ENCODE results near the gene CALCR.
"Not testable (repeated sequence)": the region's sequence is repeated elsewhere in the genome, so short reads cannot be mapped to it uniquely, and the experiment has no call there.

Gene CALCR

DNA sequence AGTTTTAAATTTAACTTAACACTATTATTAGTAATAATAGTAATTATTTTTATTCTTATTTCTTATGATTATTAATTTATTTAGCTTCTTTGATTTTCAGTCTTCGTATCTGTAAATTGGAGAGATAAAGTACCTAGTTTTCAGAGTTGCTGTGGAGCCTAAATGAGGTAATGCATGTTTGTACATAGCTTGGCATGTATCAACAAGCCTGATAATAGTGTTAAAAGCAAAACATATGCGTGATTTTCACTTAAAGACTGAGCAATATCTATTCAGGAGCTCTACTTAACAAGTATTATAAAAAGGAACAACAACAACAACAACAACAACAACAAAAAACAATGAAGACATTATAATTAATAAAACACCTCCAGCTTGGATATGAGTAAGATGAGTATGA, 12.4 kb downstream of the CALCR start:
- no peak for DNase-seq (ENCODE audit: extremely low read depth in 1 of 2, low read depth in 1 of 2)

- DNase-seq (ENCODE audit: extremely low read depth in 1 of 2, low read depth in 1 of 2): no peak
These were observed 14.7 kb downstream of the CALCR start for GRCh38 chr7:93559639-93560491.

DNA sequence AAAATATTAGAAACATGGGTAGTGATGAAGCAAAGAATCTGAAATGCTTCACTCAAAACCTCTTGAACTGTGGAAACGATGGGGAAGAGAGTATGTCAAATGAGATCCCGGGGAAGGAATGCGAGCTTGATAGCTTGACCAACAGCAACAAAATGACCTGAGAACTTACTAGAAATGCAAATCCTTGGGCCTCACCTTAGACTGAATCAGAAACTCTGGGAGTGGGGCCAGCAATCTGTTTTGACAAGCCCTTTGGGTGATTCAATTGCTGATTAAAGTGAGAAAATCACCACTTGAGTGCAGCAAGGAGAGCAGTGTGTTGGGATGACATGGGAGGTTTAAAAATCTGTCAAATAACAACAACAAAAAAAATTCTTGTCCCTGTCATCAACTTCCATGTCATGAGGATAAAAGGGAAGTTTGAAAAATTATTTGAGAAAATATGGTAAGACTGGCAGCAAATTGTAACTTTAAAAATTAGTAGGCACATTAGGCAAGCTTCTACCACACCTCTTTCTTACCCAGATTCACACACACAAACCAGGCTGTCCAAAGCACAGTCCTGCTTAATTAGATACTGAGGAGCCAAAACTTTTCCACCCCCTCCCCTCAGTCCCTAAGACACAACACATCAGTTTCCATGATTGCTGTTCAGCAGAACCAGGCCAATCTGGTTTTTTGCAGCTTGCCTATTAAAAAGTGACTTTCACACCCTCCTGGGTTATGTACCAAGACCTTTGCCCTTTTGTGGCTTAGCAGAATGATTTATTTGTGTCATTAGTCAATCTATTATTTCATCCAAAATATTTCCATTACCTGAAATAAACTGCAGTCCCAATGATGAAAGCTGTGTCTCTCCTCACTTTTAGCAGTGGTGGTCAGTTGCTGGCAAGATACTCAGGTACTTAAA, 15.6 kb downstream of the CALCR start:
- no peak for DNase-seq (ENCODE audit: extremely low read depth in 1 of 2, low read depth in 1 of 2)

DNA sequence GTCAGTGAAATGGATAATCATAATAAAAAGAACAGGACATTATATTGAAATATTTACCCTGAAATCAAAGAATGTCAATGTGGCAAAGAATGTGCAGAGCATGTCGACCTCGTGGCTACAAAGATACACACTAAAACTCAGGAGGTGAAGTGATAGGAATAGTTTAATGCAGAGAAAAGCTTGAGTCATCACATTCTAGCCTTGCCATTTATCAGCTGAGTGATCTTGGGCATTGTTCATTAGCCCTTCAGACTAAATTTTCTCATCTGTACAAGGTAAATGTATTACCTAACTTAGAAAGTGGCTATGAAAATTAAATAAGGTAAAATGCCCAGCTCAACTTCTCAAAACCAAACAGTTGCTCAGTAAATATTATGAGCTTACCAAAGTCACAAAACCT, 22.6 kb downstream of the CALCR start:
- no peak for DNase-seq (ENCODE audit: extremely low read depth in 1 of 2, low read depth in 1 of 2)

DNA sequence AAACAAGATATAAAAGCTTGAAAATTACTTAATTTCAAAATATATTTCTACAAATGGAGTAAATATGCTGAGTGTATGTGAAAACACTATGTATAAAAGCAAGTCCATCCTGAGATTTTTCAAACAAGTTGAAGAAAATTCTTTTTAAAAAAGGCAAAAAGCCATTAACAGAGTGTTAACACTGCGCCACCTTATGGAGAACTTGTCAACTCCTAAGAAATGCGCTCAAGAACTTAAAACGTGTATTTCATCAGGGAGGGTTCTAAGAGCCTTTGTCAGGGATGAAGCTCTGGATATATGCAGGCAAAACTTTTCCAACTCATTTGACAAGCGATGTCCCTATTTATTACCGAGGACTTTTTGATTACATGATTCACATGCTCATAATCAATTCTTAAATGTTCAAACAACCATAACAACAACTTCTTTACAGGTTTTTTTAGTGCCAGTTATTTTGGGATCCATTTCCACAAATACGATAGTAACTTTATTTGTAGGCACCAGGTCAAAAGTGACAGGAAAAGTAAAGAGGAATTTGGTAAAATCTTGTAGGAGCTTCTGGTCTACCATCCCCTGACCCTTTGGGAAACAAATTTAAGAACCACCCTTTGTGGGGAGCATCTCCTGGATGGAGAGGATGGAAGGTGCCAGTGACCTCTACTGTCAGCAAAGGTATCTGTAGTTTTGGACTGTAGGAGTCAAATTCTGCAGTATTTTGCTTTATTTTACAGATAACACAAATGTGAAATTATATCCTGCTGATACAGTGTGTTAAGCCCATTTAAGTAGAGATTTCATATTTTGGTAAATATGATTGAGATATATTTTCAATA, 23.2 kb downstream of the CALCR start:
- no peak for DNase-seq (ENCODE audit: extremely low read depth in 1 of 2, low read depth in 1 of 2)

GRCh38 chr7:93547716-93548115, 26.8 kb downstream of the CALCR start:
- no peak for DNase-seq (ENCODE audit: extremely low read depth in 1 of 2, low read depth in 1 of 2)

DNA sequence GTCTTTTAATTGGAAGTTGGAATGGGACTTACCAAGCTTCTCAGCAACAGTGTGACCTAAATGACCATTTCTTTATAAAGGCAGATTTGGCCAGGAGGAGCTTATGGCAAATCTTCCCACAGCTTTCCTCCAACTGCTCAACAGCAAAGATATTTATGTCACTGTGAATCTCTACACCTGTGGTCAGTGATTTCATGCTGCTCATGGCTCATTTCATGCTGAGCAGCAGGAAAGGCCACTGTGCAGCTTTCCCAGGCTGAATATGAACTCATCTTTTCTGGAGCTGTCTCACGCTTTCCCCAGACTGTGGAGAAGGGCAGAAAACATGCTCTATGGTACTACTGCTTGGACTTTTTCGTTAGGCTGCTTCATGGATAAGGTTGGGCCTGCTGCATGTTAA, 29.8 kb downstream of the CALCR start:
- DNase-seq (ENCODE audit: extremely low read depth in 1 of 2, low read depth in 1 of 2): no peak

DNA sequence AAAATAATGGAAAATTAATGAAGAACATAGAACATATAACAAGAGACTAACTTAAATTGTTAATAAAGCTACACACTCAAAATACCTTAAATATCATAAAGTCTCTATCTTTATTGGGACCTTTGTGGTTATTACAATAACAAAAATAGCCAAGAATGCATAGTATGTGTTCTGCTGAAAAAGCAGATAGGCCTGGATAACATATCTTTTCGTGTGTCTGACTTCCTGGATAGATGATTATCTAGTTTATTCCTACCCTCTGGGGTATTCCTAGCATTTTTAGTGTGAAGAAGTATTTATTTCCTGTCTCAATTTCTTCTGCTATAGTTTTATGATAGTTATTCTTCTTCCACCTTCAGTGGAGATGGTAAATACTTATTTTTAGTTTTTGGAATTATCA, 36.5 kb downstream of the CALCR start:
- DNase-seq (ENCODE audit: extremely low read depth in 1 of 2, low read depth in 1 of 2): no peak

- DNase-seq (ENCODE audit: extremely low read depth in 1 of 2, low read depth in 1 of 2): no peak
These were observed 38.9 kb downstream of the CALCR start for GRCh38 chr7:93535616-93536015.

DNA sequence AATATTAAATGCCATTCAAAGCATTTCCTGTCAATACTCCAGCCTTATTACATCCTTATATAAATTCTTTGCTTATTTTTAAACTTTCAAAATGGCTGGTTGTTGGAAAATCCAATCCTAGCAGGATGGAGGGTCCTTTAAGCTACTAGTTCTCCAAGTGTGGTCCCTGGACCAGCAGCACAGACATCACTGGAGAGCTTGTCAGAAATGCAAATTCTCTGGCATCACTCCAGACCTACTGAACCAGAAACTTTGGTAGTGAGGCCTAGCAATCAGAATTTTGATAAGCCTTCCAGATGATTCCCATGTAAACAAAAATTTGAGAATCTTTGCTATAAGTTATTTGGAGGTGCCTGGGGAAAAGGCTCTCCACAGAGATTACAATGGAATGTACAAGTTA, 43.8 kb downstream of the CALCR start:
- no peak for DNase-seq (ENCODE audit: extremely low read depth in 1 of 2, low read depth in 1 of 2)

- DNase-seq (ENCODE audit: extremely low read depth in 1 of 2, low read depth in 1 of 2): no peak
These were observed 57.7 kb downstream of the CALCR start for GRCh38 chr7:93516834-93517233.

DNA sequence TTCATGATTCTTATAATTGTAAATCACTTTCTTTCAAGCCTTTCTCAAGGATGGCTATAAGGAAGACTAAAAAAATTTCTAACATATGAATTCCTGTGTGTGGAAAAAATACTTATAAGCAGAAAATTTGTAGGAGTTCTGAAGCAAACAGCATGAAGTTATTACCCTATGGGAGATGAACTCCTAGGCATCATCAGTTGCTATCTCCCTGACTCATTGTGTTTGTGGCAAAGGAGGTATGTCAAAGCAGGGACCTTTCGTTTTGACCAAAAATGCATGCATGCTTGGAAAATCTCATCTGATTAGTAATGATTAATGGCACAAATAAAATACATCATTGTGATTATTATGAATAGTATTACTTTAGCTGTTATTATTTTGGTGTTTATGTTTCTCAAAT, 59.4 kb downstream of the CALCR start:
- DNase-seq (ENCODE audit: extremely low read depth in 1 of 2, low read depth in 1 of 2): no peak

DNA sequence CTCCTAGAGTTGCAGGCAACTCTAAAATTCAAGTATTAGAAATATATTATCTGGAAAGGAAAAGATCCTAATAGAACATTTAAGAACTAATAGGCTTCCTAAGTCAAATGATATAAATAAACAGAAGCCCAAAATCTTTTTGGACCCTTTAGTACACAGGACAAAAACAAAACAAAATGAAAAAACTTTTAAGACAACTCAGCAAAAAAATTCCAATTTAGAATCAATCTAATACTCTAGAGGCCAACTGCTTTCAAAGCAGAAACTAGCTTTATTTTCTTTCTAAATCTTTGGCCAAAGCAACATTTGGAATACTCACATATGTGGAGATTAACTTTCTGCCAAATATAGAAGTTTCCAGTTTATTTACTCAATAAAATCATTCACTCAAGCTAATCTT, 65.2 kb downstream of the CALCR start:
- DNase-seq (ENCODE audit: extremely low read depth in 1 of 2, low read depth in 1 of 2): no peak

DNA sequence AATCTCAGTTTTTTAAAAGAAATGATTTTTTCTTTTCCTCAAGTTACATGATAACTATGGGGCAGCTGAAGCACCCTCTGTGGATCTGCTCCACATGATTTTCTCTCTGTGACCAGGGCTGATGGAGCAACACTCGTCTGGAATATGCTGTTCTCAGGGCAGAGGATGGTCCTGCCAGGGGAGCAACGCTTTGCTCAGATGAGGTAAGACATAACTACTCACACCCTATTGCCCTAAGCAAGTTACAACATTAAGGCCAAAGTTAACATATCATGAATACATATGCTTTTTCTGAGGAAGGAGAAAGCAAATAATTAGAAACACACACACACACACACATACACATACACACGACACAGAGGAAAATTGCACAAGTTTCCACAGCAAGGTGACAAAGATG, 71.4 kb downstream of the CALCR start:
- DNase-seq (ENCODE audit: extremely low read depth in 1 of 2, low read depth in 1 of 2): no peak

DNA sequence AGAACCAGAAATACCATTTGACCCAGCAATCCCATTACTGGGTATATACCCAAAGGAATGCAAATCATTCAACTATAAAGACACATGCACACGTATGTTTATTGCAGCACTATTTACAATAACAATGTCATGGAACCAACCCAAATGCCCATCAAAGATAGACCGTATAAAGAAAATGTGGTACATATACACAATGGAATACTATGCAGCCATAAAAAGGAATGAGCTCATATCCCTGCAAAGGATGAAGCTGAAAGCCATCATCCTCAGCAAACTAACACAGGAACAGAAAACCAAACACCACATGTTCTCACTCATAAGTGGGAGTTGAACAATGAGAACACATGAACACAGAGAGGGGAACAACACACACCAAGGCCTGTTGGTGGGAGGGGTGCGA, 82.7 kb downstream of the CALCR start:
- DNase-seq (ENCODE audit: extremely low read depth in 1 of 2, low read depth in 1 of 2): not testable (repeated sequence)

DNA sequence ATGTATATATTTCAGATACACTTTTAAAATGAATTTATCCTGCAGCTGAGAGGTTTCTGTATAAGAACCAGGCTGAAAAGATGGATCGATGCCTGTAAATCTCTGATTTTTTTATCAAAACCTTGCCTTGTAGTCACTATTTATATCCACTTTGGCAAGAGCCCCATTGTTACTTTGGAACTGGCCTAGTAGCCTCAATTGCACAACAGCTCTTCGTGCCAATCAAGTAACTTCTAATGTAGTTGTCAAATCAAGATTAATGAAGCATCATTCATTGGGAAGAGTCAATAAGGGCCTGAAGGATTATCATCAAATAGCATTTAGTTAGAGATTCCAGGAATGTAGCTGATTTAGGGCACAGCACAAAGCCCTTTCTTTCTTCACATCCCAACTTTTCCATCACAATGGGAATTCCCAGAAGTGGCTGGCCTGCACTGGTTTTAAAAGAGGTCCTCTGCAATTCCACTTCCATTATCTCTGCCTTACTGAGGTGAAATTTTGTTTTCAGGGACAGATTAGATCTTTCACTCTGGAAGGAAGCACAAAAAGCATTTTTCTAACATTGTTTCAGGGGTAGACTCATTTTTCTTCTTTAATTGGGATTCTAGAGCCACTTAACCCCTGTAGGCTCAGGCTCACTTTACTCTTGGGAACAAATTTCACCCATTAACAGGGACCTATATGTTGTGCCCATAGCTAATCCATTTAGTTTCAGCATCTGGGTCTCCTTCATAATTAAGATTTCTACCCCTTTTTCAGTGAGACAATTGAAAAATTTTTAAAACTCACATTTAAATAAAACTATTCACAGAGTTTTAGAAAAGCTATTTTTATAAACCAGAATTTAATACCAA, 97.8 kb downstream of the CALCR start:
- DNase-seq (ENCODE audit: extremely low read depth in 1 of 2, low read depth in 1 of 2): no peak

DNA sequence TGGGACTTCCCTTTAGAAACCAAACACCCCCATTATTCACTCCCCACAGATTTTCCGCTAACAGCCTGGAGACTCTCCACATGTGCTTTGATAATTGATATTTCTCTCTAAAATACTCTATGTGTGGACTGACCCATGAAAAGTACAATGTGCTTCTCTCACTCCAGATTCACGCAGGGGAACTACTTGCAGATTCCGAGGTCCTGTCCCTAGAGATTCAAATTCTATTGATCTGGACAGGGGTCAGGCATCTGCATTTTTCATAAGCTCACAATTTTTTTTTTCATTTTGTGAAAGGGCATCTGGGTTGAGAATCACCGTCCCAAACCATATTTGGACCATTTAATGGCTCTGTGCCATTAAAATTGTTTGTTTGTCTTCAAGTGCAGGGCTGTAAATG, 98.7 kb downstream of the CALCR start:
- no peak for DNase-seq (ENCODE audit: extremely low read depth in 1 of 2, low read depth in 1 of 2)

DNA sequence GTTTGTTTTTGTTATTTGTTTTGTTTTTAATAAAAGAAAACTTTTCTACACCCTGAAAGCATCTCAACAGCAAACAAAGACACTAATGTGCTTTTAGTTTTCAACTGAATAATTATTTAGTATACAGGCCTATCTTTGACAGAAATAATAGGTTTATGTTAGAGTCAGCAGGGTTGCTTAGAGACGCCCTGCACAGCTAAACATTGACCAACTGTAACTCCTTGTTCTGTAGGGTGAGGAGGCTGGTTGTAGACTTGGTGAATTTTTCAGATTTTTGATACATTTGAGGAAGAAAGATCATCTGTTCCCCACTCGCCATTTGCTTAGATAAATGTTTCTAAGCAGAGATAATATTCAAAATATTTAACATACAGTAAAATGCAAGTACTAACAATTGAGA, 103.1 kb downstream of the CALCR start:
- no peak for DNase-seq (ENCODE audit: extremely low read depth in 1 of 2, low read depth in 1 of 2)

DNA sequence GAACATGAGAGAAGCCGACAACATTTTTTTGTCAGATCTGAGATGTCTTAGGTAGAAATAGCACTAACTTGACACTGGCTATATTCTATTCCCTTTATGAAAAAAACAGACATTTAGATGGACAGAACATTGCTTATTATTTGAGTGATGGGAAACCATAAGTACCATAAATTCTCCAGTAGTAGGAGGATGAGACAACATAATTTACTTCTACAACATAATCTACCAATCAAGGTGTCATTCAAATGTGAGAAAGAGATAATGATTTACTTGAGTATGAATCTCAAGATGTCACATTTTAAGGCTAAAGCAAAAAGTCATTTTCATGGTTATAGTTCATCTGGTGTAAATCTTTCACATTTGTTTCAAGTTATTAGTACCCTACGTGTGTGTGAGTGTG, 110.8 kb downstream of the CALCR start:
- no peak for DNase-seq (ENCODE audit: extremely low read depth in 1 of 2, low read depth in 1 of 2)

DNA sequence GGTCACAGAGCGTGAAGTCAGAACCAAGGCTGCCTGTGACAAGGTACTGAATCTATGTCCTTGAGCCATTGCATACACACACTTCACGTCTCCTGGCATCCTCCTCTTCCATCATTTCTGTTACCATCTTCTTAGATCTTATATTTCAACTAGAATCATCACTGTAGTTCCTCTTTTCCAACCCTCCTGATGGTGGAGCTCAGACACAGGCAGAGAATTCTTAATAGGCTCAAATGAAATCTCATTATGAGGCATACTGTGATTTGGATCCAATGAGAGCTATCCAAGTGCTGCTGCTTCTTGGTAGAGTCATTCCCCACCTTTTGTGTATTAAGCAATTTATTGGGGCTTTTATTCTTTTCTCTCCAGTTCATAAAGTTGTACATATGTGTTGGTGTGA, 113.2 kb downstream of the CALCR start:
- DNase-seq (ENCODE audit: extremely low read depth in 1 of 2, low read depth in 1 of 2): no peak
